GM18502 (cell line): ENCODE measurements around the gene LTA4H.

Experiments used
- ATAC-seq: cut with Tn5 transposase; IDR thresholded peaks from one replicate; pipeline ENCODE4 v1.9.1; 2021; ENCODE audit warnings: mild to moderate bottlenecking; ENCODE audit not compliant: unreplicated experiment, poor library complexity

The LTA4H gene

GRCh38 chr12:96036765-96037455 lies 1.5 kb upstream of the LTA4H start:
- no peak for ATAC-seq

GRCh38 chr12:96034621-96035282 lies 635 bp downstream of the LTA4H start:
- peak; percentile 14 for ATAC-seq

GRCh38 chr12:96033549-96034389 lies 1.6 kb downstream of the LTA4H start:
- no peak for ATAC-seq

GRCh38 chr12:96029826-96030225 lies 5.6 kb downstream of the LTA4H start:
- ATAC-seq: no peak

GRCh38 chr12:96028538-96028937 lies 6.8 kb downstream of the LTA4H start:
- no peak for ATAC-seq

- ATAC-seq: no peak
Measured at GRCh38 chr12:96026331-96026730, 9.1 kb downstream of the LTA4H start.

- no peak for ATAC-seq
Measured at GRCh38 chr12:96025518-96025917, 9.9 kb downstream of the LTA4H start.

GRCh38 chr12:96020314-96021003 lies 14.9 kb downstream of the LTA4H start:
- peak; percentile 96 for ATAC-seq

- no peak for ATAC-seq
Measured at GRCh38 chr12:96015672-96016071, 19.7 kb downstream of the LTA4H start.

- no peak for ATAC-seq
Measured at GRCh38 chr12:96014943-96015599, 20.3 kb downstream of the LTA4H start.

GRCh38 chr12:96007729-96008128 lies 27.7 kb downstream of the LTA4H start:
- no peak for ATAC-seq

- ATAC-seq: no peak
Measured at GRCh38 chr12:96006727-96007126, 28.7 kb downstream of the LTA4H start.

- no peak for ATAC-seq
Measured at GRCh38 chr12:96000858-96001257, 34.5 kb downstream of the LTA4H start.

- ATAC-seq: no peak
Measured at GRCh38 chr12:95999484-95999883, 35.9 kb downstream of the LTA4H start.

- peak; percentile 98 for ATAC-seq
Measured at GRCh38 chr12:95998611-95999286, 36.6 kb downstream of the LTA4H start.

- ATAC-seq: no peak
Measured at GRCh38 chr12:95997911-95998510, 37.4 kb downstream of the LTA4H start.

- ATAC-seq: no peak
Measured at GRCh38 chr12:95997276-95997675, 38.1 kb downstream of the LTA4H start.

- no peak for ATAC-seq
Measured at GRCh38 chr12:95996034-95996658, 39.2 kb downstream of the LTA4H start, which contains the start of gene HAL. Gene HAL, minus strand, starts transcription at chr12:95996344. Its CDS starts 434 bp downstream, at chr12:95995910.
